GM21390 (cell line): ENCODE results near the gene PPM1M.

Source experiments
- ATAC-seq: cut with Tn5 transposase; IDR thresholded peaks from one replicate; pipeline ENCODE4 v1.9.1; 2021; ENCODE audit not compliant: unreplicated experiment

PPM1M gene

DNA sequence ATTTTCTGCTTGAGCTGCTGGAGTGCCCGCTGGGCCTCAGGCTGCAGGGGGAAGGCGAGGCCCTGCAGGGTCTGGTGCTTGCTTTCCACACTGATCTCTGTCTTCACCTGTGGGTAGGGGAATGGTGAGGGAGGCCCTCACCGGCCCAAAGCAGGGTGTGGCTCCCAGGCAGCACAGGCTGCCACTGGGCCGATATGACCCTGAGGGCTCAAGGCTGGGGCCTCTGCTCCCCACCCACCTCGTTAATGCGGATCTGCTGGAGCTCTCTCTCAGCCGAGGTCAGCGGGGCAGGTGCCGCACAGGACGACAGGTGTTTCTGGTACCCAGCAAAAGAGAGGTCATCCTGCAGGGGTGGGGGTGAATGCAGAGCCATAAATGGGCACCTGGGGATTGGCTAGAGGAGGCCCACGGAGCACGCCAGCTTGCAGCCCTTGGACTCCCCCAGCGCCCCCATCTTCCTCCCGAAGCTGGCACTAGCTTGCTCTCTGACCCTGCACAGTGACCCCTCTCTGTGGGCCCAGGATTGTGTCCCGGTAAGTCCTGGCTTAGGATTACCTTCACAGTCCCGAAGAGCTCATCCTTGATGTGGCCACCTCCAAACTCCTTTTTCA lies 14.6 kb upstream of the PPM1M start:
- ATAC-seq, result no peak

DNA sequence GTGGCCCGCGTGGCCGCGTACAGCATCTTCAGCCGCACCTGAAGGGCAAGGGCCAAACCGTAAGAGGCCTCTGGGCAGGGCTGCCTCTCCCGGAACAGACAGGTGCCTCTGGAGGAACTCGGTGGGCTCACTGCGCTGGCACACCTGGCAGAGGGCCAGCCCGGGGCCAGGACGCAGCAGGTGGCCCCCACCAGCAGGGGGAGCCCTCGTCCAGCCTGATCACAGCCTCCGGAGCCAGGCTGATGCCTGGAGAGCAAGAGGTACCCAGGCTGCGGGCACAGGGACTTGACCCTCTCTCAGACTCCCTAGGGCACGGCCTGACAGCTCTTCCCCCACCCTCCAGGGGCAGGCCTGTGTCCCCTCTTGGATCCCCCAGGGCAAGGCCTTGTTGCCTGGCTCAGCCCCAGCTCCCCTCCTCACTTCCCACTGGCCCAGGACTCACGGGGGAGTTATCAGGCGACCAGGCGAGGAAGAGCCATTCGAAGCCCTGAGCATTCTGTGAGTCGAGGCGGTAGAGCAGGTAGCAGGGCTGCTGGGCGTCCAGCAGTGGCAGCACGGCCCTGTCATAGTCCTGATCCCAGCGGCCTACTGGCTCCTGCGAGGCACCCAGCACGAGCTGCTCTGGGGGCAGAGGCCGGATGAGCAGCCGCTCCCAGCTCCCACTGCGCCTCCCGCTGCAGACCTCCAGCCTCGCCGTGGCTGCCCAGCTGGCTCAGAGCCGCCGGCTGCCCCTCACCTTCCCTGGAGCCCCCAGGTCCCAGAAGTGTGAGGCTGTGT lies 13.9 kb upstream of the PPM1M start:
- no peak for ATAC-seq

DNA sequence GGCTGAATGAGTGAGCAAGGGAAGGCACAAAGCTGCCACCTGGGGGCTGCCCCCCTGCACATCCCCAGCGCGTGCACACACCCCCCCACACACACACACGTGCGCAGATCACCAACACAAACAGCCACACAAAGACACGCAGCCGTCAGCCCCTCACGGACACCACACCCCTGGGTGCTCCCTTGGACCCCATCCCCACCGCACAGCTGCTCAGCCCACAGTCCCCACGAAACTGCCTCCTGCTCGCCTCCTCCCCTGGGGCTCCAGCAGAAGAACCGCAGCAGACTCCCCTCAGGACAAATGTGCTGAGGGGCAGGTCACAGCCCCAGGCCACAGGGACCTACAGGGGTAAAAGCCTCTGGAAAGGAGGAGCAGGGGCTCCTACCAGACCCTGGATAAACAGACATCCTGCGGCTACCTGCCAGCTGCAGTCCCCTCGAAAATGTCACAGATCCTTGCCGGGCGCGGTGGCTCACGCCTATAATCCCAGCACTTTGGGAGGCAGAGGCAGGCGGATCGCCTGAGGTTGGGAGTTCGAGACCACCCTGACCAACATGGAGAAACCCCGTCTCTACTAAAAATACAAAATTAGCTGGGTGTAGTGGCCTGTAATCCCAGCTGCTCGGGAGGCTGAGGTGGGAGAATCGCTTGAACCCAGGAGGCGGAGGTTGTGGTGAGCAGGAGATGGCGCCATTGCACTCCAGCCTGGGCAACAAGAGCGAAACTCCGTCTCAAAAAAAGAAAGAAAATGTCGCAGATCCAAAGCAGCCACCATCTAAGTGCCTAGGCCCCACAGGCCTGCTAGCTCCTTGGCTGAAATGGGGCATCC lies 13.1 kb upstream of the PPM1M start:
- ATAC-seq, result no peak

DNA sequence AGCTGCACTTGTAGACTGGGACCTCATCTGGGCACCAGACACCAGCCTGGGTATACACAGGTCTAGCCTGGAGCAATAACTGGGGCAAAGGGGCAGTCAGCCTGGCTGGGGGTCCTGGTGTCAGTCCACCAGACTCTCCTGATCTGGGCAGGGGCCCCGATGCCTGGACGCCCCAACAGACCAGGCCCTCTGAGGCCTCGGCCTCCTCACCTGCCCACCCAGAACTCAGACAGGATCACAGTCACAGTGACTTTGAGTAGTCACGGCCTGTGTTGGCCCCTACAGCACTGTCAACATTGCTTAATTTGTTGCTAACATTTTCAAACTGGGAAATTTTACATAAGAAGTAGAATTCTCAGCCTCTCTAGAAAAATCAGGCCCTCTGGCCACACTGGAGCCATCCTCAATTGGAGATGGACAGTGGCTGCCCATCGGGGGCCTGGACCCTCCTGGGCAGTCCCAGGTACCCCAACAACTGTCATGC lies 12.4 kb upstream of the PPM1M start:
- ATAC-seq, result no peak

DNA sequence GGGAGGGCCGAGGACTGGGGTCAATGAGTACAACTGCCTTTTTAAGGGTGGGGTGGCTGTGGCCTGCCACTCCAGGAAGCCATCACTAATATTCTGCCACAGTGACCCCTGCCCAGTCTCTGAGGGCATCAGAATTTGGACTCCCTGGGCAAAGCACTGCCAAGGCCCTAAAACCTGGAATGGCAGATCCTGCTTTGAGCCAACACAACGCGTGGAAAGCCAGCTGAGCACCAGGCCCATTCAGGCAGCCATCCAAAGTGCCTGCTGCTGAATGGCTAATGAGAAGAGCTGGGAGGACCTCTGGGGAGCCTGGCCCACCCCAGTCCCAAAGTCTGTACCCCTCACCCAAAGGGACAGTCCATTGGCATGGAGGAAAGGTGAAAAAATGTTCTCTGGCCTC lies 11.6 kb upstream of the PPM1M start:
- ATAC-seq, result no peak

DNA sequence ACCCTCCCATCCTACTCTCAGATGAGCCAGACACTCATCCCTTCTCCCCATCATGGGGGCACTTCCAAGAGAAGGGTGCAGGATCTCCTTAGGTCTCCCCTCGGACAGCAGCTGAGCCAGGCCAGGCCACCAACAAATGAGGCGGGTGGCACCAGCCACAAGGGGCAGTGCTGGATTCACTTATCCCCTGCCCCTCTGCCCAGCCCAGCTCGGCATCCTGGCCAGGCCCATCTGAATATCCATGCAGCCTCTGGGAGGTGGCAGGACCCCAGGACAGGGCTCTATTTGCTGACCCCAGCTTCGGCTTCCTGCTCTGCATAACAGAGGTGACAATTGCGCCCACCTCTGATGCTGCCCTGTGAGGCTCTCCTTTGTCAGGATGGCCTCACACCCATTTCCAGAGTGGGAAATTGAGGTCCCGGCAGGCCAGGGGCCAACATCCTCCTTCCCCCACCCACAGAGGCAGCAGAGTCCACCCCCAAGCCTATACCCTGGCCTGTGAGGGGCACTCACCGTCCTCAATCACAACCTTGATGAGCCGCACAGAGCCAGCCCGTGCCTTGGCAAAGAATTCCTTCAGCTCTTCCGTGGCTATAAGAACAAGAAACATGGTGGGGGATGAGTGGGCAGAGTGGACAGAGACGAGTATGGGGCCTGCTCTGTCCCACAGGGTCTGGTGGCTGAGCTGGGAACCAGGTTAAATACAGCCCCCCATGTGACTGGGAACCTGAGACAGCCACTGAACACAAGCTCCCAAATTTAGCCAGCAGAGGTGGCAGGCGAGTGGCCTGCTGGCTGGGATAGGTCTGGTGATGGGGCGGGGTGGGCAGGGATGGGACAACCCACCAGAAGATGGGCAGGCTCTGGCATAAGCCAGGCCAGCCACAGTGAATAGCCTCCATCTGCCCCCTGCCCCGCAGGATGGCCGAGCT lies 10.8 kb upstream of the PPM1M start:
- no peak for ATAC-seq

DNA sequence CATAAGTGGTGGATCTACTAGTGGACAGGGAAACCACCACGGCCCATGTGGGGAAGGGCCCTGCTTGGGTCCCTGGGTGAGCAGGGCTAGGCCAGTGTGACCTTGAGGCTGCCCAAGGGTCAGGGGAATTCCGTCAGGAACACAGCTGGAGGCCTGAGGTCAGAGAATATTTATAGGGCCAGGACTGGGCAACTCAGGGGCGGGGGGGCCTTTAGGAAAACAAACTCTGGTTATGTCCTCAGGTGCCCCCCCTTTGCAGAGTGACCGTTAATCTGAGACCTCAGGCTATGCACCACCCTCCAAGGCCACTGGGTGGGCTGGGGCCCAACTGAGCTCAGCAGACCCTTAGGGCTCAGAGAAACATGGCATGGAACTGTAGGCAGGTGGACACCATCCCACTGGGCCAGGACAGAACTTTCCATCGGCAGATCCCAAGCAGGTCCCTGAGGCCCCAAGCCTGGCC lies 9.1 kb upstream of the PPM1M start:
- ATAC-seq, result no peak

DNA sequence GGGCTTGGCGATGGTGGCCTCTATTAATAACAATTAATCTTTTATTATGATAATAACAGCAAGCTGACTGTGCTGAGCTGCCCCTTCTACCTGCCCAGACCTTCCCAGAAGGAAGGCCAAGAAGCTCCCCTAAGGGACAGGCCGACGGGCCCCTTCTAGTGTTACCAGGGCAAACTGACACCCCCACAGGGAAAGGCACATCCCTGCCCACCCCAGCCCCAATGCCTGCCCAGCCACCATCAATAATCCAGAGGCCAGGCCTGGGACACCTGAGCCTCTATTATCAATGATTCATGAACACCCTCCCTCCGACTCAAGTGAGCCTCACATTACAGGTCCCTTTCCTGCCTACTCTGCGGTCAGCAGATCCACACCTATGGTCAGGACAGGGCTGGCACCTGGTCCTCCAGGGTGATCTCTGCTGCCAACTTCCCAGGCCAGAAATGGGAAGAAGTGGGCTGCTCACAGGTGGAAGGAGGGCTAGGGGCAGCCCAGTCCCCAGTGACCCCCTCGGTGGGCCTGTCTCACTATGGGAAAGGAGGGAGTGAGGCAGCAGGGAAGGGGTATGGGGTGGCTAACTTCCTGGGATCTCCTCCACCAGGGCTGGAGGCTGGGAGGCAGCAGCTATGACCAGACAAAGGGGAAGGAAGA lies 8.4 kb upstream of the PPM1M start:
- no peak for ATAC-seq

DNA sequence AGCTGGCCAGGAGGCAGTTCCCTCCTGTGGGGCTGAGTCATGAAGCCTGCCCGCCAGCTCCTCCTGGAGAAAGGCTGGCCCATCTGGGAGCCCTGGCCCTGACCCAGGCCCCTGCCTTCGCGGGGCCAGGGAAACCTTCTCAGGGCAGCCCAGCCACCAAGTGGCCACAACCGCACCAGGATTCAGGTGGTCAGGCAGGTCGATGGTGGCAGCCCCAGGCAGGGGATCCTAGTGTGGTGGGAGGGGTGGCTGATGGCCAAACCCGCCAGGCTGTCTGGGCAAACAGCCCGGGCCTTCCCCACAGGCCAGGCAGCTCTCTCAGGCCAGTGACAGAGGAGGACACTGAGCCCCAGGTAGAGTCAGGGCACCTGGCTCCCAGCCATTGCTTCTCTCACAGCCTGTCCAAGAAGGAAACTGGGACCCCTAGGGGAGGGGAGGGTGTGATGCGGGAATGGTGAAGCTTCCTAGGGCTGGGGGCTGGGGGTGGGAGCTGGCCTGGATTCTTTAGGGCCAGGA lies 7.8 kb upstream of the PPM1M start:
- no peak for ATAC-seq

DNA sequence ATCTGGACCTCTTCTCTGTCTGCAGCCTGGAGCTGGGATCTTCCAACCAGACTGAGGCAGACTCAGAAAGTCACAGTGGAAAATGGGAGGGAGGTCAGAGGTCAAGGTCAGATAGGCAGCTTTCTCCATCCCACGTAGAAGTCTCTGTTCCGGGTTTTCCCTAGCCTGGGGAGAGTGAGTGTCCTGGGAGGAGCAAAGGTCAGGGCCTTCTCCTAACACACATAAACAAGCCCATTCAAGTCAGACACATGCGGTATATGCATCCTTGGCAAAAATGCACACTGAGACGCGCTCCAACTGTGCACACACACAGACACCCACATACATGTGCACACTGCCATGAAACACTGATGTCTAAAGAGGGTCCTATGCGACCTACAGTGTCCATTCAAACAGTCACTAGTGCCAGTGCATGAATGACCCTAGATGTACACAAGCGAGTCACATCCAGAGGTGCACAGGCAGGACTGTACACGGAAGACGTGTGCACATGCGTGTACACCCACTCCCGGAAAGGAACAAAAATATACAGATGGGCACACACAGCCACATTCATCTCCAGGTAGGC lies 7.3 kb upstream of the PPM1M start:
- peak; percentile 12 for ATAC-seq

DNA sequence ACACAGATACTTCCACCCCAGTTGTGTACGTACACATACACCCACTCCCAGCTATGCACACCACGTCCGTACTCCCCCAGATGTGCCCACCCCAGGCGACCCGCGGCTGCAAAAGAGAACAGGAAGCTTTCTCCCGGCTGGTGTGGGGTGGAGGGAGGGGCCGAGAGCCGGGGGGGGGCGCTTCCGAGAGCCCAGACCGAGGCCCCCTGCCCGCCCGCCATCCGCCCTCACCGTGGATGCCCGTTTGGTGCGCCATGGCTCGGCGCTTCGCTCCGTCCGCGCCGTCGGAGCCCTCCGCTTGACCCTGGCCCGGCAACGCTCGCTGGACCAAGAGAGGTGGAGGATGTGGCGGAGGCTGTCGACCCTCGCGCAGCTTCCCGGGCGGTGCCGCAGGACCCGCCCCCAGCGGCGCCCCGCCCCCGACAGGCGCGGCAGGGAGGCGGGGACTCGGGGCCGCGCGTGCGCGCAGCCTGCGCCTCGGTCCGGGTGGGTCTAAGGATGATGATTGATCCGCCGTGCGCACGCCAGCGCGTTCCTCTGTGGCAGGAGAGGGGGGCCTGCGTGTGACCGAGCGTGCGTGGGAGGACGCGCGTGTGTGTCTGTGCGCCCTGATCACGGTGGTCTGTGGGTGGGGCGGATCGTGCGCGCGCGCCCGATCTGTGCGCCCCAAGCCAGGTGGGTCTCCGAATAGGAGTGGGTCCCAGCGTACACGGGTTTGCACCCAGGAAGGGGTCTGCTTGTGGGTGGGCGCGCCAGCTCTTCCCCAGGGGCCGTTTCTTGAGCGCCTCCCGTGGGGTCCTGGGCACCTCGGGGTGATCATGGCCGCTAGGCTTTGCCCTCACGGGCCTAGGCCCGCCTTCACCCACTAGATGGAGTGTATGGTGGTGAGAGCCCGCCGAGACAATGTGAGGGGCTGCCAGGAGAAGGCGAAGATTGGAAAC lies 6.5 kb upstream of the PPM1M start, which contains the start of gene TWF2:
Gene TWF2 (minus strand): TSS at position 398 of the 941 bp plus-strand sequence. CDS start 142 bp downstream, at position 256.
- peak; percentile 61 for ATAC-seq

DNA sequence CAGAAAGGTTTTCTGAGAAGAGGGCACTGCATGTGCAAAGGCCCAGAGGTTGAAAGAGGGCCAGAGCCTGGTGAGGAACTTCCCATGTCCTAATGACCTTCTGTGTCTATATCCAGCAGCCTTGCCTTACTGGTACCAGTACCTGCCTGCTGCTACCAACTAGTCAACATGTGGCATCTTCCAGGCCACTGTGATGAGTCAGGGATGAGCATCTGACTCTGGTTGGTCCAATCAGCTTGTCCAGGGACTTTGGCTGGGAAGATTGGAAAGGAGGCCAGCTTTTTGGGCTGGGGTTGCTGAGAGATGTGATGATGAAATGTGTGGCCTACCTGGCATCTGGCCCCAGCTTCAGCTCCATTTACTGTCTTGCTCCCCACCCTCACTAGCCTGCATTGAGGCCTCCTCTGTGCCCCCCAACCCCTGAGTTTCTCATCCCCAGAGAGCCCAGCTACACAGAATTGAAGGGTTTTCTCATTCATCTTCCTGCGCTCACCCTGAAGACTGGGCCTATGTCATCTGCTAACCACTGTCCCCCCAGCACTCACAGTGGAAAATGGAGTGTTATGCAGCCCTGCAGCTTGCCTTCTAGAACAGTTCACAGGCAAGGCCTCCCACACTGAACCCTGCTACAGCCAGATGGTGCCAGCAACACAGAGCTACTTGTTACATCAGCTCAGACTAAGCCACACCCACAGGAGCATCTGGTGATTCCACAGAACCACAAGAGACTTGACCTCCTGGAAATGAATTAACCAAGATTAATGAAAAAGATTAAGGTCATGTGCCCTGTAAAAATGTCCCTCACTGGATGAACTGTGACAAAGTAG lies 5.3 kb upstream of the PPM1M start:
- no peak for ATAC-seq

DNA sequence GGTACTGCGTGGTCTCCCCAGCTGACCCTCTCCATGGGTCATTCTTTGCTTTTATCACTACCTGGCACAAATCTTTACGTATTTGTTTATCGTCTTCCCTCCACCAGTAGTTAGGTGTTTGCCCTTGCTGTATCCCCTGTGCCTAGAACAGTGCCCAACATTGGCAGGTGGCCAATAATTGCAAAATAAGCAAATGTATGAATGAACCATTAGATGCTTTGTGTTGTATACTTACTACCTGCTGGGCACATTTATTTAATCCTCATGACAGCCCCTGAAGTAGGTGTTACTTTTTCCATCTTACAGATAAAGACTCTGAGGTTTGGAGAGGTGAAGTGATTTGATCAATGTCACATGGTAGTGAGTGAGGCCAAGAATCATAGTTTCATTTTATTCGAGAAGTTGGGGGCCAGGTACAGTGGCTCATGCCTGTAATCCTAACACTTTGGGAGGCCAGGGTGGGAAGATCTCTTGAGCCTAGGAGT lies 4.6 kb upstream of the PPM1M start:
- ATAC-seq, result no peak

DNA sequence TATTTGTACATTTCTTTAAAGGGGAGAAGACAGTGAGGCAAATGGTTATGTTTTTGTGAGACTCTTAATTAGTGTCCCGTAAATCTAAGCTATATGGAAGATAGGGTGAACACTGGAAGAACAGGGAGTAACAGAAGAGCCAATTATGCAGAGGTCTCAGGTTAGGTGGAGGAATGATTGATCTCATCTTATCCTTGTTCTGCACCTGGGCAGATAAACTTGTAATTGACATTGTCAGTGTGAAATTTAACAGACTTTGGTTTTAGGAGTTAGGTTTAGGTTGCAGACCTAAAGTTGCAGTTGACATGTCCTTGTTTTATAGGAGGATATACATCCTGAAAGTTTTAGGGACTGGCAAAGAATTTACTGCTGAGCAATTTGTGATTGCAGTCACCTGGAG lies 3.5 kb upstream of the PPM1M start:
- ATAC-seq, result no peak

DNA sequence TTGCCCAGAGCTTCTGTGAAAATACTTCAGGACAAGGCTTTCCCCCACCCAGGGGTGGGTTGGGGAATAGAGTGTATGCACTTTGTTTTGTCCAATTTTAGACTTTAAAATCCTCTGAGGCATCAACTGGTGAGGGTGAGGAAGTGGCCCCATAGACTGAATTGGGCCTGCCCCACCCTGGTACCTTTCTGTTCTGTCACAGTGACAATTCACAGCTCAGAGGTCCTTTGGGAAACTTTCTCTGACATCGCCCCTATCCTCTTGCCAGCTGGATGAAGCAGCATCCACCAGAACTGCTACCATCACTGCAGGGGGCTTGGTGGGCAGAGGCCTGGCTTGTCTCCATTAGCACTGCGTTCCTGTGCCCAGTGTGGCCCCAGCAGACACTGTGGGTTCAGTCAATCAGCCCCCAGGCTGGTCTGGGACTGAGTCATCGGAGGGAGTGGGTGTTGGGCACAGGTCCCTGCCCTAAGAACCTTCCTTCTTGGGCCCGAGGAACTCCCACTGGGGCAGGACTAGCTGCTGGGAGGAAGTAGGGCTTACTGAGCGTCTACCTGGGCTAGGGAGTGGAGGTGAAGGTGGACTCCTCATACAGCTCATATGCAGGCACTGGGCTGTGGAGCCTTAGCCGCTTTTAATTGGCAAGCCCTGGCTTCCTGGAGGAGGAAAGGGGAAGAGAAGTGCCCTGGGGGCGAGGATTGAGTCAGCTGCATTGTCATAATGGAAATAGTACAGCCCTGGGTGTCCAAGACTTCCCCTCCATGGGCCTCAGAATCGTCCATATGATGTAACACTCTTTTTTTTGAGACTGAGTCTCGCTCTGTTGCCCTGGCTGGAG lies 1.5 kb upstream of the PPM1M start:
- no peak for ATAC-seq

DNA sequence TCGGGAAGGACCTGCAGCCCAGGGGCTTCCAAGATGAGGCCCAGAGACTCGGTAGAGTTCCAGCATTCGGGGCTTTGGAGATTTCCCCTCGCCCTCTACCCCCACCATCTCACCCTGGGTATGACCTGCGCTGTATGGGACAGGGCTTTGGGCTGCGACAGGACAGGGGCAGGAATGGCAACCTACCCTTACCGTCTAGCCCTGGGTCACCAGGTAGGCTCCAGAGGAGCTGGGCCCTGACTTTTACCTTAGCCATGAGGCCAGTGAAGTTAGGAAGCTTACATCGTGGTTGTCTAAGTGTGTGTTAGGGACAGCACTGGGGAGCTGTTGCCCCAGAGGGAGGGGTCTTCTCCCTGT lies 683 bp downstream of the PPM1M start:
- no peak for ATAC-seq
